HG03442 (cell line): ENCODE results near the gene CCN6.

Source experiments
- ATAC-seq: cut with Tn5 transposase; IDR thresholded peaks from one replicate; pipeline ENCODE4 v1.9.1; 2021; ENCODE audit warnings: mild to moderate bottlenecking, moderate library complexity; ENCODE audit not compliant: unreplicated experiment

The CCN6 gene

GRCh38 chr6:112109262-112109661 lies 55.4 kb downstream of the CCN6 start:
- ATAC-seq: no peak

DNA sequence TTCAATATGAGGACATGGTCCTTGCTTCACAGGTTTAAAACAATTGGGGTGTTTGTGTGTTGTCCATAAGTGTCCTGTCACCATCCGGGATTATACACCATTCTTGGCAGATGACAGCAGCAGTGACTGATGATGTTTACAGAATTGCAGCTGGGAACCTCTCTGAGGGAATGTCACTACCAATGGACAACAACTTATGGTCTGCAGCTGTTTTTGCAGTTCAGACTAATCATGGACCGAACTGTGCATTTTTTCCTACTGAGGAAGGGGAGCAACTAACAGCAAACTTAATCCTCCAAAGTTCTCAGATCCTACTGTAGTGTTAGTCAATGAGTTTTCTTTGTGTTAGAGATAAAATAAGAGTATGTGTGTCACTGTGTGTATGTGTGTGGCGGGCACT lies 59.5 kb downstream of the CCN6 start:
- no peak for ATAC-seq

GRCh38 chr6:112113918-112114317 lies 60.0 kb downstream of the CCN6 start:
- ATAC-seq: no peak

- ATAC-seq: no peak
Measured at GRCh38 chr6:112114577-112115223, 60.8 kb downstream of the CCN6 start.

DNA sequence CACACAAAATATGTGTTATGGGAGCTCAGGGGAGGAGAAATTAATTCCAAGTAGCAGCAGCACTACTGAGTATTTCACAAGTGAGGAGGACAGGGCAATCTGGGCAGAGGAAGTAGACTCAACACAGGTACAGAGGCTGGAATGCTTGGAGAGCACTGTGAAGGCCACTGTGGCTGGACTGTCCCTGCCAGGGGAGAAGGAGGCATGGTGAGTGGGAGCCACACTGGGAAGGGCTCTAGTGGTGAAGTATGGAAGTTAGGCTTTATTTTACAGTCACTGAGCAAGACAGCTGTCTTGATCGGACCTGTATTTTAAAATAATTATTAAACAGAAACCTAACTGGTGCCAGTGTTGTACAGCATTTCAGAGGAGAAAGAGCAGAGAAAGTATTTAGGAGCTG lies 62.3 kb downstream of the CCN6 start:
- ATAC-seq: no peak

- no peak for ATAC-seq
Measured at GRCh38 chr6:112117554-112117953, 63.6 kb downstream of the CCN6 start.

GRCh38 chr6:112118034-112118433 lies 64.1 kb downstream of the CCN6 start:
- no peak for ATAC-seq
